Ascending aorta (tissue), 2 donors: Measurements from ENCODE around the gene RANBP10. TPM values are rescaled to one million over a fixed set of nuclear protein-coding genes. Genes with fewer than 3 reads are reported as not detected.

Experiments used
- DNase-seq, 2 donors: peaks; one replicate each; pipeline ENCODE4 v3.0.0-alpha.2; 2019; ENCODE audit warnings: low spot score in 2 of 2
- H3K27ac ChIP-seq, 2 donors: fragments of 200-600 bp; sonication (generic); one replicate each; pipeline ENCODE4 v1.5.1; 2016 to 2017; ENCODE audit warnings: mild to moderate bottlenecking in 1 of 2
- H3K27me3 ChIP-seq: fragments of 200-600 bp; sonication (generic); one replicate; pipeline ENCODE4 v1.5.1; 2017
- H3K36me3 ChIP-seq, 2 donors: fragments of 200-600 bp; sonication (generic); one replicate each; pipeline ENCODE4 v1.5.1; 2016
- H3K4me1 ChIP-seq, 2 donors: fragments of 200-600 bp; sonication (generic); one replicate each; pipeline ENCODE4 v1.5.1; 2016 to 2017; ENCODE audit warnings: mild to moderate bottlenecking in 1 of 2
- H3K4me3 ChIP-seq, 2 donors: fragments of 200-600 bp; sonication (generic); one replicate each; pipeline ENCODE4 v1.5.1; 2016 to 2017; ENCODE audit warnings: mild to moderate bottlenecking in 1 of 2
- H3K9me3 ChIP-seq, 2 donors: fragments of 200-600 bp; sonication (generic); one replicate each; pipeline ENCODE4 v1.5.1; 2016
- CTCF ChIP-seq, 3 experiments: fragments of 200-600 bp in 2 of 3; fragments of 450-650 bp in 1 of 3; sonication (generic) in 2 of 3; IDR thresholded peaks; one replicate each; pipeline ENCODE4 v1.5.1; 2016 to 2019; ENCODE audit warnings: antibody characterized with exemption in 3 of 3, mild to moderate bottlenecking in 1 of 3, moderate library complexity in 1 of 3
- intact Hi-C: fragments of 100-400 bp; cut with DNase I; formaldehyde crosslinking; loops from one replicate; pipeline ENCODE4 v1.15.1; 2023
- total RNA-seq: library from RNA; depleted of rRNA; stranded (reverse); fragments of >200 nt; gene quantifications from one replicate; pipeline ENCODE4 v1.1.0, GENCODE V29; 2016

Gene RANBP10
- total RNA-seq, 1 donor from 2014 or later, result 50.0 TPM

GRCh38 chr16:67730326-67730725 is 76.0 kb downstream of the RANBP10 start:
- intact Hi-C loops, result no loop called here
- Histone ChIP-seq H3K27me3 (no peaks in the 10 kb centered on the region), H3K36me3 (peaks cover 42 to 60% of the 10 kb centered on the region in 2 donors), H3K4me1 (no peaks in the 10 kb centered on the region), H3K9me3 (no peaks in the 10 kb centered on the region), H3K4me3 (no peak overlapping the region), H3K27ac (no peak overlapping the region)
- DNase-seq, result no peak
- TF ChIP-seq CTCF (IDR thresholded peaks at IDR 0.05), result no peak

- DNase-seq, result no peak
Observed at GRCh38 chr16:67729636-67730248, 76.6 kb downstream of the RANBP10 start.

GRCh38 chr16:67727521-67728485 is 78.6 kb downstream of the RANBP10 start:
- H3K27ac ChIP-seq, result no peak overlapping the region
- no peaks in the 10 kb centered on the region for H3K27me3 ChIP-seq
- no peak for DNase-seq
- TF ChIP-seq CTCF (IDR thresholded peaks at IDR 0.05), result no peak
- H3K4me3 ChIP-seq, result no peak overlapping the region
- no peaks in the 10 kb centered on the region for H3K9me3 ChIP-seq
- peaks cover 40 to 84% of the 10 kb centered on the region in 2 donors for H3K36me3 ChIP-seq
- intact Hi-C loops, result loop anchor here (10.0 kb wide), 1 partner anchor 207 kb away; the partner anchor contains the start of genes CTRL and PSMB10
- no peaks in the 10 kb centered on the region for H3K4me1 ChIP-seq

More at GRCh38 chr16:67729636-67730248, 76.6 kb downstream of the RANBP10 start:
- H3K27ac ChIP-seq, result no peak overlapping the region
- no peak overlapping the region for H3K4me3 ChIP-seq
- H3K27me3 ChIP-seq, result no peaks in the 10 kb centered on the region
- no peaks in the 10 kb centered on the region for H3K4me1 ChIP-seq
- peaks cover 42 to 66% of the 10 kb centered on the region in 2 donors for H3K36me3 ChIP-seq
- intact Hi-C loops, result loop anchor here (10.0 kb wide), 1 partner anchor 205 kb away; the partner anchor contains the start of genes CTRL and PSMB10
- no peaks in the 10 kb centered on the region for H3K9me3 ChIP-seq
- no peak for TF ChIP-seq CTCF (IDR thresholded peaks at IDR 0.05)

GRCh38 chr16:67726106-67727034 is 80.0 kb downstream of the RANBP10 start:
- no peak overlapping the region for H3K4me3 ChIP-seq
- DNase-seq, result no peak
- H3K9me3 ChIP-seq, result no peaks in the 10 kb centered on the region
- peaks cover 40 to 78% of the 10 kb centered on the region in 2 donors for H3K36me3 ChIP-seq
- H3K27me3 ChIP-seq, result no peaks in the 10 kb centered on the region
- intact Hi-C loops, result loop anchor here (10.0 kb wide), 1 partner anchor 208 kb away; the partner anchor contains the start of genes CTRL and PSMB10
- no peak for TF ChIP-seq CTCF (IDR thresholded peaks at IDR 0.05)
- H3K4me1 ChIP-seq, result no peaks in the 10 kb centered on the region
- no peak overlapping the region for H3K27ac ChIP-seq

GRCh38 chr16:67723911-67724305 is 82.5 kb downstream of the RANBP10 start:
- intact Hi-C loops, result loop anchor here (10.0 kb wide), 1 partner anchor 211 kb away; the partner anchor contains the start of genes CTRL and PSMB10

More at GRCh38 chr16:67723911-67724305, 82.5 kb downstream of the RANBP10 start:
- Histone ChIP-seq H3K27ac (no peak overlapping the region), H3K27me3 (no peaks in the 10 kb centered on the region), H3K4me1 (peaks cover 0 to 5% of the 10 kb centered on the region in 2 donors), H3K9me3 (no peaks in the 10 kb centered on the region), H3K4me3 (no peak overlapping the region), H3K36me3 (peaks cover 19 to 53% of the 10 kb centered on the region in 2 donors)
- DNase-seq, result no peak
- TF ChIP-seq CTCF (IDR thresholded peaks at IDR 0.05), result no peak
